GM03348 (cell line): ENCODE results near the gene CSE1L.
A peak's percentile ranks its signal among the peaks of the same experiment; 100 is the strongest.
"Not testable (repeated sequence)": the region's sequence is repeated elsewhere in the genome, so short reads cannot be mapped to it uniquely, and the experiment has no call there.

Experiments
- DNase-seq: peaks from one replicate; pipeline ENCODE4 v3.0.0; 2012; ENCODE audit warnings: low spot score

Gene CSE1L, protein sequence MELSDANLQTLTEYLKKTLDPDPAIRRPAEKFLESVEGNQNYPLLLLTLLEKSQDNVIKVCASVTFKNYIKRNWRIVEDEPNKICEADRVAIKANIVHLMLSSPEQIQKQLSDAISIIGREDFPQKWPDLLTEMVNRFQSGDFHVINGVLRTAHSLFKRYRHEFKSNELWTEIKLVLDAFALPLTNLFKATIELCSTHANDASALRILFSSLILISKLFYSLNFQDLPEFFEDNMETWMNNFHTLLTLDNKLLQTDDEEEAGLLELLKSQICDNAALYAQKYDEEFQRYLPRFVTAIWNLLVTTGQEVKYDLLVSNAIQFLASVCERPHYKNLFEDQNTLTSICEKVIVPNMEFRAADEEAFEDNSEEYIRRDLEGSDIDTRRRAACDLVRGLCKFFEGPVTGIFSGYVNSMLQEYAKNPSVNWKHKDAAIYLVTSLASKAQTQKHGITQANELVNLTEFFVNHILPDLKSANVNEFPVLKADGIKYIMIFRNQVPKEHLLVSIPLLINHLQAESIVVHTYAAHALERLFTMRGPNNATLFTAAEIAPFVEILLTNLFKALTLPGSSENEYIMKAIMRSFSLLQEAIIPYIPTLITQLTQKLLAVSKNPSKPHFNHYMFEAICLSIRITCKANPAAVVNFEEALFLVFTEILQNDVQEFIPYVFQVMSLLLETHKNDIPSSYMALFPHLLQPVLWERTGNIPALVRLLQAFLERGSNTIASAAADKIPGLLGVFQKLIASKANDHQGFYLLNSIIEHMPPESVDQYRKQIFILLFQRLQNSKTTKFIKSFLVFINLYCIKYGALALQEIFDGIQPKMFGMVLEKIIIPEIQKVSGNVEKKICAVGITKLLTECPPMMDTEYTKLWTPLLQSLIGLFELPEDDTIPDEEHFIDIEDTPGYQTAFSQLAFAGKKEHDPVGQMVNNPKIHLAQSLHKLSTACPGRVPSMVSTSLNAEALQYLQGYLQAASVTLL

GRCh38 chr20:49046087-49046900 is at the start of gene CSE1L:
Gene CSE1L, plus strand, starts transcription at chr20:49046312. Its CDS starts 12,152 bp downstream, at chr20:49058464.
- DNase-seq, result peak; percentile 99

DNA sequence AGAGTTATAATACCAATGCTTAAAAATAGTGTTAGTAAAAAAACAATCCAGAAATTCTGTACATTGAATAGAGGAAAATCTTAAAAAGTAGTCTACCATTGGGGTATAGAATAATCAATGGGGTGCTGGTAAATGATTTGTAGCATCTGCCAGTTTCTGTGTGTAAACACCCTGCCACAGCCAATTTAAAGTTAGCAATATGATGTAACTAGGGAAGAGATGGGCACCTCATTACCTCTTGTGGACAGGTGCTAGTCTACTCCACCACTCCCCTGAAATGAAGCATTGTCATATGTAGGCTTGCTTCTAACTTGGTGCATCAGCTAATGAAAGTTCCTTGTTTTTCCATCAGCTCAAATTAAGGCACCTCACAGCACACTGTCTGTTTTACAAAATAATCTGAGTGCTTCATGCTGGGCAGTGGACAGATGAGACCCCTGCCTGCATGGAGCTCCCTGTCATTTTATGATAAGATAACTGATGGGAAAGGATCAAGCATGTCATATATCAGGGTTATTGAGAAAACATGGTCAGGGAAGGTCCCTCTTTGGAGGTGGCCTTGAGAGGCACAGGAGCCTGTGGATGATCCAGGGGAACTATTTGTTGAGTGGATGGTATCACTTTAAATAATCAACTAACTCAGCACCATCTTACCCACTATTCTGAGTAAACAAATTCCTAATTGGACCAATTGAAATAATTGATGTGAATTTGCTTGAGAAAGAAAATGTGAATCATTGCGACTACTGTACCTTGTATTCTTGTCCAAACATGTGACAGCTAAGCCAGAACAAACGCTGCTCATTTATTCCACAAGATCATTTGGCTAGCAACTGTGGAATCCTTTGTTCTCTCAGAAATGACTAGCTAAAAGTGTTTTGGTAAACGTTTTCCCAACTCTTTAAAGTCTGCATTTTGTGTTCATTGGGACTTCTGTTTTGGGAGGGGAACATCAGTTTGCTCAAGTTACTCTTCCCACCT is 45.9 kb upstream of the CSE1L start:
- no peak for DNase-seq

GRCh38 chr20:49001741-49002140 is 44.4 kb upstream of the CSE1L start:
- no peak for DNase-seq

DNA sequence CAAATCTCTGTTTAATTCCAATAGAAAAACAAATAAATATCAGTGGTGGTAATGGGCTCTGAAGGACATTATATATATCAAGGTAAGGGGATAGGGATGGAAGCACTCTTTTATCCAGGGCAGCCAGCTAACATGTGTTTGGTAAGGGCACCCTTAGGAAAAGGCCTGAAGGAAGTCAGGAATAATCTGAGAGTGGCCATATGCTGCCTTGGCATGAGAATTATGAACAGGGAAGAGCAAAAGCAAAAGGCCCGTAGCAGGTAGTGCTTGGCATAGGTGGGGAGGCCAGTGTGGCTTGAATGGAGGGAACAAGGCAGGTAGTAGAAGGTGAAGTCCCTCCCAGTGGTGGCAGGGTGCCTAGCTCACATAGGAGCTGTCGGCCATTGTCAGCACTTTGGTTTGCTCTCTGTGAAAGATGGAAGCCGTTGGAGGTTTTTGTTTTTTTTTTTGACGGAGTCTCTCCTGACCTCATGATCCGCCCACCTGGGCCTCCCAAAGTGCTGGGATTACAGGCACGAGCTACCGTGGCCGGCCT is 39.6 kb upstream of the CSE1L start:
- DNase-seq, result no peak

- no peak for DNase-seq
Measured at GRCh38 chr20:49009899-49010631, 36.0 kb upstream of the CSE1L start.

GRCh38 chr20:49024220-49024619 is 21.9 kb upstream of the CSE1L start:
- DNase-seq, result no peak

DNA sequence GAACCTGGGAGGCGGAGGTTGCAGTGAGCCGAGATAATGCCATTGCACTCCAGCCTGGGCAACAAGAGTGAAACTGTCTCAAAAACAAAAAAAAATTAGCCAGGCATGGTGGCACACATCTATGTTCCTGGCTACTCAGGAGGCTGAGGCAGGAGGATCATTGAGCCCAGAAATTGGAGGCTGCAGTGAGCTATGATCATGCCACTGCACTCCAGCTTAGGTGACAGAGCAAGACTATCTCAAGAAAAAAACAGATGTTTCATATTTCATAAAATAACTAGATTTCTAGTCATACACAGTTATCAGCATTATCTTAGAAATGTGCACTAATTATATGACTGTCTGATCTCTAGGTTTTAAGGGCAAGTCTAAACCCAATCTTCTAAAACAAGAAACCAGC is 17.9 kb upstream of the CSE1L start:
- DNase-seq, result not testable (repeated sequence)

GRCh38 chr20:49028684-49029083 is 17.4 kb upstream of the CSE1L start:
- peak; percentile 53 for DNase-seq

GRCh38 chr20:49029203-49029602 is 16.9 kb upstream of the CSE1L start:
- peak; percentile 65 for DNase-seq

- DNase-seq, result peak; percentile 16
Measured at GRCh38 chr20:49030954-49031619, 15.0 kb upstream of the CSE1L start.

- no peak for DNase-seq
Measured at GRCh38 chr20:49032455-49032854, 13.7 kb upstream of the CSE1L start.

DNA sequence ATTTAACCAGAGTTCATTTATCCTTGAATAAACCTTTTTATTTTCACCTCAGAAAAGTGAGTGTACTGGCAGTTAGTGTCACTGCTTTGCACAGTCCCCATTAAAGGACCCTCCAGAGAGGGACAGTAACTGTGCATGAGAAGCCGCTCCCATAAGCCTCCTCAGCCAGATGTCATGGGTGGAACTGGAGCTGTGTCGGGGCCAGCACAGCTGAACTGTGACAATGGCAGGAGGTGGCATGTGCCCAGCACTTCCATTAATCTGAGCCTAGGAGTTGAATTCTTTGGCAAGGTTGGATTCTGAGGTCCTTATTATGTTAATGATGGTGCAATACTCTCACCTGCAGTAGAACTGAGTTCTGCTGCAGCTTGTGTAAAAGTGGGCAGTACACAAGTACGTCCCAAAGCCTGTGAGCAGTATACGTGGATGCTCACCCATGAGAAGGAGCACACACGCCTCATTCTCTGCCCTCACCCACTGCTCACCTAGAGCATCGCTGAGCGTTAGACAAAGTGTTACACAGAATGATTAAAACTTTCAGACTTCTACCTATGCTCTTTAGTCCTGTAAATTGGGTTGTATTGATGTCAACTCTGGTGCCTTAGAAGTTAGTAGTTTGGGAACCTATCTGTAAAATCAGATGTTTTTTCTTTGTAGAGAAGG is 11.9 kb upstream of the CSE1L start:
- no peak for DNase-seq

- no peak for DNase-seq
Measured at GRCh38 chr20:49037962-49038387, 8.1 kb upstream of the CSE1L start.

- DNase-seq, result no peak
Measured at GRCh38 chr20:49039854-49040253, 6.3 kb upstream of the CSE1L start.

DNA sequence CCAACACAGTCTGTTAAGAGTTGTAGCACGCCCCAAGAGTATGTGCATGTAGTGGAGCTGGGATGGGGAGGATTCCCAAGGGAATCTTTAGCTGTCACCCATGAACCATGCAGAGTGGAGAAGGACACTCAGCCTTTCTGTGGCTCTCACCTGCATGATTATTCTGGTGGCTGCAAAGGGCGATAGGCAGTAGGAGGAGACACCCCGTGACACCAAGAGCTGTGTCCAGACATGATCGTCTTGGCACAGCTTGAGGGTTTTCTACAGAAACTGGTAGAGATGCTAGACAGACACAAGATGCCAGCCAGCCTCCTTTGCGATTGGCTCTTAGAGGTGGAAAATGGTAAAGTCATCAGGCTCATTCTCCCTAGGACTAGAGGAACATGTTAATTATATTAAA is 3.1 kb upstream of the CSE1L start:
- no peak for DNase-seq

- peak; percentile 27 for DNase-seq
Measured at GRCh38 chr20:49045440-49046086, 549 bp upstream of the CSE1L start.

- DNase-seq, result no peak
Measured at GRCh38 chr20:49052334-49052733, 6.2 kb downstream of the CSE1L start.

- no peak for DNase-seq
Measured at GRCh38 chr20:49054056-49054643, 8.0 kb downstream of the CSE1L start.
